Liver (tissue), 9 donors: Measurements from ENCODE around the gene ATP6V1G3. TPM values are rescaled to one million over a fixed set of nuclear protein-coding genes. Genes with fewer than 3 reads are reported as not detected.

Source experiments
- DNase-seq: peaks from one replicate; pipeline ENCODE4 v3.0.0-alpha.2; 2017; ENCODE audit warnings: low spot score
- H3K27ac ChIP-seq, 2 donors: one replicate each; pipeline ENCODE4 v1.7.0; 2013; ENCODE audit warnings: inconsistent platforms in 2 of 2, low read length in 2 of 2, control low read depth in 1 of 2, low read depth in 1 of 2, mild to moderate bottlenecking in 1 of 2
- H3K27me3 ChIP-seq, 4 donors: one replicate each; pipeline versions ENCODE4 v1.6.1 to v1.7.0; 2013; ENCODE audit warnings: low read length in 3 of 4, inconsistent platforms in 1 of 4, mild to moderate bottlenecking in 1 of 4, moderate library complexity in 1 of 4; ENCODE audit not compliant: control insufficient read depth in 4 of 4, insufficient read depth in 4 of 4
- H3K36me3 ChIP-seq, 4 donors: one replicate each; pipeline versions ENCODE4 v1.6.1 to v1.7.0; 2013; ENCODE audit warnings: low read length in 3 of 4, mild to moderate bottlenecking in 3 of 4, low read depth in 1 of 4, moderate library complexity in 1 of 4; ENCODE audit not compliant: control insufficient read depth in 4 of 4, insufficient read depth in 3 of 4
- H3K4me1 ChIP-seq, 4 donors: one replicate each; pipeline versions ENCODE4 v1.6.1 to v1.7.0; 2013; ENCODE audit warnings: low read length in 3 of 4, mild to moderate bottlenecking in 3 of 4, moderate library complexity in 1 of 4; ENCODE audit not compliant: control insufficient read depth in 4 of 4, insufficient read depth in 4 of 4
- H3K4me3 ChIP-seq, 3 donors: one replicate each; pipeline versions ENCODE4 v1.6.1 to v1.7.0; 2013; ENCODE audit warnings: low read length in 3 of 3, control low read depth in 1 of 3, low read depth in 1 of 3, mild to moderate bottlenecking in 1 of 3
- H3K9ac ChIP-seq, 2 donors: one replicate each; pipeline ENCODE4 v1.7.0; 2013; ENCODE audit warnings: low read length in 2 of 2, mild to moderate bottlenecking in 2 of 2, moderate library complexity in 2 of 2, control low read depth in 1 of 2, low read depth in 1 of 2
- H3K9me3 ChIP-seq, 4 donors: one replicate each; pipeline versions ENCODE4 v1.6.1 to v1.7.0; 2013; ENCODE audit warnings: low read length in 3 of 4; ENCODE audit not compliant: control insufficient read depth in 4 of 4
- EGR1 ChIP-seq, 2 donors: IDR thresholded peaks; 2 replicates each; pipeline ENCODE4 v1.6.1; 2016 to 2018; ENCODE audit warnings: antibody characterized with exemption in 2 of 2, low read depth in 2 of 2
- FOXA1 ChIP-seq: IDR thresholded peaks from 2 replicates; pipeline ENCODE4 v1.6.1; 2016; ENCODE audit warnings: antibody characterized with exemption
- HNF4A ChIP-seq, 2 donors: conservative IDR thresholded peaks; 2 replicates each; pipeline ENCODE4 v1.6.1; 2016; ENCODE audit warnings: antibody characterized with exemption in 2 of 2, mild to moderate bottlenecking in 2 of 2
- JUND ChIP-seq, 2 donors: IDR thresholded peaks; 2 replicates each; pipeline ENCODE4 v1.6.1; 2016; ENCODE audit warnings: antibody characterized with exemption in 2 of 2
- NR2F2 ChIP-seq: IDR thresholded peaks from 2 replicates; pipeline ENCODE4 v1.6.1; 2016; ENCODE audit warnings: antibody characterized with exemption
- RAD21 ChIP-seq, 2 donors: IDR thresholded peaks; 2 replicates each; pipeline ENCODE4 v1.6.1; 2016; ENCODE audit warnings: antibody characterized with exemption in 2 of 2, mild to moderate bottlenecking in 2 of 2
- RXRA ChIP-seq, 2 donors: IDR thresholded peaks; 2 replicates each; pipeline ENCODE4 v1.6.1; 2017 to 2018; ENCODE audit warnings: antibody characterized with exemption in 2 of 2, mild to moderate bottlenecking in 1 of 2
- SP1 ChIP-seq: IDR thresholded peaks from 2 replicates; pipeline ENCODE4 v1.6.1; 2018; ENCODE audit warnings: antibody characterized with exemption, mild to moderate bottlenecking
- TAF1 ChIP-seq: conservative IDR thresholded peaks from 2 replicates; pipeline ENCODE4 v1.6.1; 2016; ENCODE audit warnings: antibody characterized with exemption, mild to moderate bottlenecking
- YY1 ChIP-seq: IDR thresholded peaks from 2 replicates; pipeline ENCODE4 v1.6.1; 2016; ENCODE audit warnings: antibody characterized with exemption, mild to moderate bottlenecking
- WGBS: extraction: QIAGEN DNeasy Blood & Tissue Kit; methylation state at CpG from one replicate; pipeline ENCODE4 v1.1.7; 2013; 5-methylcytosine and 5-hydroxymethylcytosine counted together
- polyA plus RNA-seq, 2 donors: library from polyadenylated mRNA; stranded (reverse) in 1 of 2; unstranded in 1 of 2; fragments of 200-250 nt in 1 of 2; fragments of >200 nt in 1 of 2; fragmentation: Nextera tagmentation in 1 of 2; extraction: Ambion mirVana in 1 of 2; gene quantifications; one replicate each; pipeline versions ENCODE4 v1.2.1 to v1.2.3, GENCODE V29; 2013 to 2015
- total RNA-seq, 2 donors: library from RNA; depleted of rRNA; stranded (reverse); fragments of >200 nt; gene quantifications; one replicate each; pipeline ENCODE4 v1.2.3, GENCODE V29; 2014
- TF ChIP-seq, protein P1 (sequence below): fragments of 150-350 bp; IDR thresholded peaks from 2 replicates; pipeline ENCODE4 v1.5.1; 2017; ENCODE audit warnings: improper control_type of control experiment, low read depth, low read length; ENCODE audit not compliant: missing input control
- TF ChIP-seq, protein P2 (sequence below): IDR thresholded peaks from 2 replicates; pipeline ENCODE4 v1.6.1; 2016; ENCODE audit warnings: antibody characterized with exemption
- TF ChIP-seq, protein P3 (sequence below): IDR thresholded peaks from 2 replicates; pipeline ENCODE4 v1.6.1; 2016; ENCODE audit warnings: antibody characterized with exemption
- TF ChIP-seq, protein P4 (sequence below): IDR thresholded peaks from 2 replicates; pipeline ENCODE4 v1.6.1; 2016; ENCODE audit warnings: antibody characterized with exemption
- donor health status: healthy.
- donor health status: healthy.
- donor health status: healthy.
- donor health status: healthy.
- donor health status: healthy.

ATP6V1G3 gene
- total and polyA plus RNA-seq, 4 donors: not detected

DNA sequence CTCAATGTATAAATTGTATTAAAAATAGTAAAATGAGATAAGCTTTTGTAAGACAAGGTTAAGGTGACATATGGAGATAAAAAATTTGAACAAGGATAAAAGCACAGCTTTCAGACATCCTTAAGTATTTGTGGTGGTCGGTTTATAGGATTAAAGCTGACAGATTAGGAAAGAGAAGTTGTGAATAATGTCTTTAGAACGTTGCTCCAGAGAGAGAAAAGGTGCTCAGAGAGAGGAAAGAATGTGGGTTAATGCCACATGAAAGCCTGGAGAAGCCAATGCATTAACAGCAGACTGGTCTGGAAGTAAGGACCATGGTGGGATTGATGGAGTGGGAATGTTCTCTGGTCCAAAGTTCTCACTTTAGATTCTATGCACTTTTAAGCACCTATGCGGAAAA is 44.8 kb downstream of the ATP6V1G3 start:
- Histone ChIP-seq H3K9ac (no peak overlapping the region), H3K36me3 (no peaks in the 10 kb centered on the region), H3K9me3 (no peaks in the 10 kb centered on the region), H3K27ac (no peak overlapping the region), H3K4me3 (no peak overlapping the region), H3K4me1 (no peaks in the 10 kb centered on the region), H3K27me3 (no peaks in the 10 kb centered on the region)
- no peak for DNase-seq
- TF ChIP-seq RXRA (IDR thresholded peaks at IDR 0.05): no peak
- TF ChIP-seq, protein P1, sequence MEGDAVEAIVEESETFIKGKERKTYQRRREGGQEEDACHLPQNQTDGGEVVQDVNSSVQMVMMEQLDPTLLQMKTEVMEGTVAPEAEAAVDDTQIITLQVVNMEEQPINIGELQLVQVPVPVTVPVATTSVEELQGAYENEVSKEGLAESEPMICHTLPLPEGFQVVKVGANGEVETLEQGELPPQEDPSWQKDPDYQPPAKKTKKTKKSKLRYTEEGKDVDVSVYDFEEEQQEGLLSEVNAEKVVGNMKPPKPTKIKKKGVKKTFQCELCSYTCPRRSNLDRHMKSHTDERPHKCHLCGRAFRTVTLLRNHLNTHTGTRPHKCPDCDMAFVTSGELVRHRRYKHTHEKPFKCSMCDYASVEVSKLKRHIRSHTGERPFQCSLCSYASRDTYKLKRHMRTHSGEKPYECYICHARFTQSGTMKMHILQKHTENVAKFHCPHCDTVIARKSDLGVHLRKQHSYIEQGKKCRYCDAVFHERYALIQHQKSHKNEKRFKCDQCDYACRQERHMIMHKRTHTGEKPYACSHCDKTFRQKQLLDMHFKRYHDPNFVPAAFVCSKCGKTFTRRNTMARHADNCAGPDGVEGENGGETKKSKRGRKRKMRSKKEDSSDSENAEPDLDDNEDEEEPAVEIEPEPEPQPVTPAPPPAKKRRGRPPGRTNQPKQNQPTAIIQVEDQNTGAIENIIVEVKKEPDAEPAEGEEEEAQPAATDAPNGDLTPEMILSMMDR: no peak
- TF ChIP-seq YY1: no peak
- TF ChIP-seq, protein P2, sequence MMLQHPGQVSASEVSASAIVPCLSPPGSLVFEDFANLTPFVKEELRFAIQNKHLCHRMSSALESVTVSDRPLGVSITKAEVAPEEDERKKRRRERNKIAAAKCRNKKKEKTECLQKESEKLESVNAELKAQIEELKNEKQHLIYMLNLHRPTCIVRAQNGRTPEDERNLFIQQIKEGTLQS: no peak
- TF ChIP-seq HNF4A (conservative IDR thresholded peaks at IDR 0.05): no peak
- 69% methylated on average over 3 of the region's 3 CpGs for WGBS

DNA sequence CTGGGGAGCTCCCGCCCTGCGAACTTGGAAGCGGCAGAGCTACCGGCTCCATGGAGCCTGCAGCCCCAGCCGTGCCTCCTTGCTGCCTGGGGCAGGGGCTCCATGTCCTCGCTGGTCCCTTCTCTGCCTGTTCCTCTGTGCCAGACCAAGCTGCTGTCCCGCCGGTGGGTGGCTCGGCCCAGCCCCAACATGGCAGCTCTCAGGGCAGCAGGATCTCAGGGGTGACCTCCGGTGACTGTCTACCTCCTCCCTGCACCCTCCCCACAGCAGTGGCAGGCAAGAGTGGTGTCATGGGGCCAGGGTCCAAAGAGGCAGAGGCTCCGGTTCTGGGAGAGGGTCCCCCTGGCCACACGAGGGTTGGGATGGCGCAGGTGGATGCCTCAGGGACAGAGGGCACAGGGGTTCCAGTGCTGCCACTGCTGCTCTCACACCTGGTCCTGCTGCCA is 45.8 kb downstream of the ATP6V1G3 start:
- no peaks in the 10 kb centered on the region for H3K9me3 ChIP-seq
- no peak overlapping the region for H3K4me3 ChIP-seq
- 96% methylated on average over 13 of the region's 13 CpGs for WGBS
- H3K4me1 ChIP-seq: no peaks in the 10 kb centered on the region
- H3K9ac ChIP-seq: no peak overlapping the region
- no peak overlapping the region for H3K27ac ChIP-seq
- no peaks in the 10 kb centered on the region for H3K36me3 ChIP-seq
- DNase-seq: no peak
- no peak for TF ChIP-seq NR2F2
- TF ChIP-seq RAD21 (IDR thresholded peaks at IDR 0.05): no peak
- TF ChIP-seq EGR1 (IDR thresholded peaks at IDR 0.05; ENCODE audit: low read depth in 2 of 2): no peak
- TF ChIP-seq, protein P1: no peak
- no peak for TF ChIP-seq TAF1
- TF ChIP-seq, protein P3, sequence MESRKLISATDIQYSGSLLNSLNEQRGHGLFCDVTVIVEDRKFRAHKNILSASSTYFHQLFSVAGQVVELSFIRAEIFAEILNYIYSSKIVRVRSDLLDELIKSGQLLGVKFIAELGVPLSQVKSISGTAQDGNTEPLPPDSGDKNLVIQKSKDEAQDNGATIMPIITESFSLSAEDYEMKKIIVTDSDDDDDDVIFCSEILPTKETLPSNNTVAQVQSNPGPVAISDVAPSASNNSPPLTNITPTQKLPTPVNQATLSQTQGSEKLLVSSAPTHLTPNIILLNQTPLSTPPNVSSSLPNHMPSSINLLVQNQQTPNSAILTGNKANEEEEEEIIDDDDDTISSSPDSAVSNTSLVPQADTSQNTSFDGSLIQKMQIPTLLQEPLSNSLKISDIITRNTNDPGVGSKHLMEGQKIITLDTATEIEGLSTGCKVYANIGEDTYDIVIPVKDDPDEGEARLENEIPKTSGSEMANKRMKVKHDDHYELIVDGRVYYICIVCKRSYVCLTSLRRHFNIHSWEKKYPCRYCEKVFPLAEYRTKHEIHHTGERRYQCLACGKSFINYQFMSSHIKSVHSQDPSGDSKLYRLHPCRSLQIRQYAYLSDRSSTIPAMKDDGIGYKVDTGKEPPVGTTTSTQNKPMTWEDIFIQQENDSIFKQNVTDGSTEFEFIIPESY: no peak
- TF ChIP-seq JUND (IDR thresholded peaks at IDR 0.05): no peak
- TF ChIP-seq FOXA1: no peak
- TF ChIP-seq, protein P4, sequence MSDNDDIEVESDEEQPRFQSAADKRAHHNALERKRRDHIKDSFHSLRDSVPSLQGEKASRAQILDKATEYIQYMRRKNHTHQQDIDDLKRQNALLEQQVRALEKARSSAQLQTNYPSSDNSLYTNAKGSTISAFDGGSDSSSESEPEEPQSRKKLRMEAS: no peak
- TF ChIP-seq SP1: no peak
- H3K27me3 ChIP-seq: no peaks in the 10 kb centered on the region
